GM10266 (cell line): Measurements from ENCODE around the gene DZIP3.
A peak's percentile ranks its signal among the peaks of the same experiment; 100 is the strongest.

ENCODE experiments used
- DNase-seq: peaks from one replicate; pipeline ENCODE4 v3.0.0; 2012; ENCODE audit errors: extremely low spot score
- TF ChIP-seq, protein P1 (sequence below): IDR thresholded peaks from 2 replicates; pipeline ENCODE4 v1.5.1; 2012; ENCODE audit warnings: mild to moderate bottlenecking, low read depth; ENCODE audit not compliant: control insufficient read depth, insufficient read depth; ENCODE audit errors: missing control alignments

The DZIP3 gene

DNA sequence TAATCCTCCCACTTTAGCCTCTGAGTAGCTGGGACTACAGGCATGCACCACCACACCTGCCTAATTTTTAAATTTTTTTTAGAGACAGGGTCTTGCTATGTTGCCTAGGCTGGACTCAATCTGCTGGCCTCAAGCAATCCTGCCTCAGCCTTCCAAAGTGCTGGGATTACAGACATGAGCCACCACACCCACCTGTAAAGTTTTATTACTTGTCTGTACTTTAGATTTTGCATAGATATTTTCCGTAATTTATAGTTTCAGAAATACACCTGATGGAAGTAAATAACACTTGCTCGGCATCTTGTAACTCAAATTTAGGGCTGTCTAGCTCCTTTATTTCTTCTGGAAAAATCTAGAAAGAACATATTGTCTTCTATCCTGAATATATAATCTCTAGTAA is 5.8 kb downstream of the DZIP3 start:
- TF ChIP-seq, protein P1, sequence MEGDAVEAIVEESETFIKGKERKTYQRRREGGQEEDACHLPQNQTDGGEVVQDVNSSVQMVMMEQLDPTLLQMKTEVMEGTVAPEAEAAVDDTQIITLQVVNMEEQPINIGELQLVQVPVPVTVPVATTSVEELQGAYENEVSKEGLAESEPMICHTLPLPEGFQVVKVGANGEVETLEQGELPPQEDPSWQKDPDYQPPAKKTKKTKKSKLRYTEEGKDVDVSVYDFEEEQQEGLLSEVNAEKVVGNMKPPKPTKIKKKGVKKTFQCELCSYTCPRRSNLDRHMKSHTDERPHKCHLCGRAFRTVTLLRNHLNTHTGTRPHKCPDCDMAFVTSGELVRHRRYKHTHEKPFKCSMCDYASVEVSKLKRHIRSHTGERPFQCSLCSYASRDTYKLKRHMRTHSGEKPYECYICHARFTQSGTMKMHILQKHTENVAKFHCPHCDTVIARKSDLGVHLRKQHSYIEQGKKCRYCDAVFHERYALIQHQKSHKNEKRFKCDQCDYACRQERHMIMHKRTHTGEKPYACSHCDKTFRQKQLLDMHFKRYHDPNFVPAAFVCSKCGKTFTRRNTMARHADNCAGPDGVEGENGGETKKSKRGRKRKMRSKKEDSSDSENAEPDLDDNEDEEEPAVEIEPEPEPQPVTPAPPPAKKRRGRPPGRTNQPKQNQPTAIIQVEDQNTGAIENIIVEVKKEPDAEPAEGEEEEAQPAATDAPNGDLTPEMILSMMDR: no peak
- DNase-seq: no peak

DNA sequence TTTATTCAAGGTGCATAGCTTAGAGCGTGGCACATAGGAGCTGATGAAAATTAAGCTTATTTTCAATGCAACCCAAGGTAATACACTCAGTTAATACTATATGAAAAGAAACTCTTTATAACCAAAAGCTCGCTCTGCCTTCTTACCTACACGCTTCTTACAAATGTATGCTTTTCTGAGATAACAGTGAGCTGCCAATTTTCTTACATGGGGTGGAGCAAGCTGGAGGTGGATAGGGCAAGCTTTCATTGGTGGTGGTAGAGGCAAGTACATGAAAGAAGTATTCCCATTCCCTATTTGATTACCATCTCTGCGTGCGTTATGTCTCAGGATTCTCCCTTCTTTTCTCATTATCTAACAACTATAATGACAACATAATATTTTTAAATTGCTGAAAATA is 8.9 kb downstream of the DZIP3 start:
- TF ChIP-seq, protein P1: no peak
- no peak for DNase-seq

DNA sequence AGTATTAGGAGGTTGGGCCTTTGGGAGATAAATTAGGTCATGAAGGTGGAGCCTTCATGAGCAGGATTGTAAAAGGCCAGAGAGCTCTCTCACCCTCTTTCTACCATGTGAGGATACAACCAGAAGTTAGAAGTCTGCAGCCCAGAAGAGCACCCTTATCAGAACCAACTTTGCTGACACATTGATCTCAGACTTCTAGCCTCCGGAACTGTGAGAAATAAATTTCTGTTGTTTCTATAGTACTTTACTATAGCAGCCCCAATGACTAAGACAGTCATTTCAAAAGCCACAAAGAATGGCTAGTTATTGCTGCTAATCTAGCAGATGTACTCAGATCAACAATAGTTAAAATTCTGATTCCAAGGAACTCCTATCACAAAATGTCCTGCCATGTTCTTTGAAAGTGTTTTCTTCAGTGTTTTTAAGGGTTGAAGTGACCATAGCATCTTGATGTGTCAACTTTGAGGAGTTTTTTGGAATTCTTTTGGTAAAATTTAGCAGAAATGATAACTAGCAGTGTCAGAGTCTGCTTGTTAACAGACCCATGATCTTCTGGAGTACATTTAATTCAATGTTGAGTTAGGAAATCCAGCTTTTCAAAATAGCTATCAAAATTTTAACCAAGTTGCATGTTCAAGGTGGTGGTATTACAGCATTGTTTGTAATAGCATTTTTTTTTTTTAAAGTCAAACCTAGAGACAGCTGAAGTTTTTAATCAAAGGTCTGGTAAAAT is 10.3 kb downstream of the DZIP3 start:
- TF ChIP-seq, protein P1: no peak
- DNase-seq: no peak

DNA sequence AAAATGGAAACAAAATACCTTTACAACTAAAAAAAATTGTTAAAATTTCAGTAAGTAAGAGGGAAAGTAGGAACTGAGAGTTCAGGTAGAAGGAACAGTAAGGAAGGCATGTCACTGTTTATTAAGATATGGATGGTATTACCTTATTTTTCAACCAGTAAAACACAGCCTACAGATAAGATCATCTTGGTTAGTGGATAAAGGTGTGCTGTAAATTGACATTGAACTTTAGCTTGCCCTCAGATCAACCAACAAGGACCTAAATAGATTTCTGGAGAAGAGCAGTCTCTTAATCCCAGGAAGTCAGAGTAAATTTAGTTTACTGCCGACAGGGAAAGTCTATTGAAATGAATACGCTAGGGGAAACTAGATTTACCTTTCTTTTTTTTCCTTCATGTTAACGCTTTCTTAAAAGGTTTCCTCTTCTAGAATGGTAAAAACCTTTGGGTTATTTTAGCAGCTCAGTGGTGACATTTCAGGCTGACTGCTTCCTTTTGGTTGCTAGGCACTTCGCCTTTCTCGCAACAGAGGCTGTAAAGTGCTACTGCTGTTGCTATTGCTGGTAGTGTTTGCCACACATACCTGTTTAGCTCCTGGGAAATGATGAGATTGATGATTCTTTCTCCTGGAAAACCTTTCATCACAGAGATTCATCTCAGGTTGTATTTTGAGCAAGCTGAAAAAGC is 12.9 kb downstream of the DZIP3 start:
- DNase-seq: peak; percentile 18
- TF ChIP-seq, protein P1: no peak

DNA sequence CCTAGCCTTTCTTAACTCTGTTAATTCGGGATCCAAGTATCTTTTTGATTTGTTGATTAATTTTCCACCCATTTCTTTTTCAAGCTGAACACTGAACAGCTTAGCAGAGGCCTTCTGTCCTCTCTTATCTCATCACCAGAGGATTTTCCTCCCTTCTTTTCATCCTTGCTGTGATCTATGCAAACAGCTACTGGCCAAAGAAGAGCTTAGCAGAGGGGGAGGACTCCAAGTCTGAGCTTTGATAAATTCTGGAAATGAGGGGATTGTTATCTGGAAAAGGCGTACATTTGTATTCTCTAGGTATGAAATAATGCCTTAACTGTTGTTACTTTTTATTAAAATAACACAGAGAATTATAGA is 13.4 kb downstream of the DZIP3 start:
- DNase-seq: no peak
- TF ChIP-seq, protein P1: no peak

DNA sequence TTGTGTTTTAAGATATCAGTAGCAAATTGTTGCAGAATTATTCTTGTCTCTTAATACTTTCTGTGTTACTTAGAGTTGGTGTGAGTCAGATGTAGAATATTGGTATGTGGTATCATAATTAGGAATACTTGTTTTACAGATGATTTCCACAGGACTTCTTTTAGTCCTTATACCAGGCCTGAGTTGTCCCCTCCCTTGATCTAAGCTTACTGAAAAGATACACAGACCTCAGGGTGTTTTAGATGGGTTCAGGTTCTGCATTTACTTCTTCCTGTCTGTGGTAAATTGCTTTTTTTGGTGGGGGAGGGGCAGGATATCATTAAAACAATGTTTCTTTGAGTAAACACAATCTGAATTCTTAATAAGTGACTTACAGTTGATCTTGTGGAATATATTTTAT is 14.2 kb downstream of the DZIP3 start:
- TF ChIP-seq, protein P1: no peak

DNA sequence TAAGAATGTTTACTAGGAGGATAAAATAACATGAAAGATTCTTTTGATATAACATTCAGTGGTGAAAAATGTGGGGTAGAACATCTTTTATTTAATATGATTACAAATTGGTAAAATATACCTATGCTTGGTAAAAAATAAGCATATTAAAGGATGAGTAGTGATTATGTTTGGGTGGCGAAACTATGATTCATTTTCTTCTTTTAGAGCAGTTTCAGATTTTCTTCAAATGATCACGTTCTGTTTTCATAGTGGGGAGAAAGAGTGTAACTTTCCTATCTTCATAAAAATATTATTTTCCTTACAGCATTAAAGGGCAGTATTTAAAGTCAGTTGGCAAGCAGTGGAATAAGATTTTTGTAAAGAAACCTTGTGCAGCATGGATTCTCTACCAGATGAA is 15.5 kb downstream of the DZIP3 start:
- no peak for DNase-seq
- TF ChIP-seq, protein P1: no peak

More for the DNA sequence above, 14.2 kb downstream of the DZIP3 start:
- no peak for DNase-seq
